WTC11 (cell line): Measurements from ENCODE around the gene PLEKHH2. TPM values are rescaled to one million over a fixed set of nuclear protein-coding genes. Genes with fewer than 3 reads are reported as not detected.

Experiments
- ATAC-seq: fragments of 200-7000 bp; cut with Tn5 transposase; 2 replicates; pipeline ENCODE4 v1.10.0; 2021; ENCODE audit warnings: mild to moderate bottlenecking, moderate library complexity
- CTCF ChIA-PET: fragments of 300-600 bp; sonication (Branson Sonifier 250); formaldehyde crosslinking; loops from one replicate; lab custom pipeline; 2021; ENCODE audit warnings: antibody characterized with exemption; lab: Charles Lee
- POLR2A ChIA-PET: fragments of 350-600 bp; sonication (Branson Sonifier 250); formaldehyde crosslinking; loops from one replicate; lab custom pipeline; 2021; ENCODE audit warnings: antibody characterized with exemption; lab: Charles Lee
- DNase-seq: peaks from one replicate; pipeline ENCODE4 v3.0.0; 2021; ENCODE audit warnings: low spot score
- H3K27ac Mint-ChIP-seq: 2 replicates; pipeline ENCODE4 v1.8.0; 2021; ENCODE audit warnings: mixed read lengths
- H3K27me3 Mint-ChIP-seq: 2 replicates; pipeline ENCODE4 v1.8.0; 2021; ENCODE audit warnings: low read depth, mild to moderate bottlenecking, moderate library complexity, mixed read lengths
- H3K36me3 Mint-ChIP-seq: 2 replicates; pipeline ENCODE4 v1.8.0; 2021; ENCODE audit warnings: mixed read lengths
- H3K4me1 Mint-ChIP-seq: 2 replicates; pipeline ENCODE4 v1.8.0; 2022; ENCODE audit warnings: mixed read lengths
- H3K4me3 Mint-ChIP-seq: 2 replicates; pipeline ENCODE4 v1.8.0; 2021; ENCODE audit warnings: mild to moderate bottlenecking, moderate library complexity, mixed read lengths
- H3K9me3 Mint-ChIP-seq: 2 replicates; pipeline ENCODE4 v1.8.0; 2021; ENCODE audit warnings: mixed read lengths
- AR ChIP-seq: fragments of 250-450 bp; sonication (Bioruptor Pico); IDR thresholded peaks from 2 replicates; pipeline ENCODE4 v1.9.0; 2021; ENCODE audit warnings: mild to moderate bottlenecking
- ATF1 ChIP-seq: sonication (generic); formaldehyde crosslinking; IDR thresholded peaks from 2 replicates; pipeline ENCODE4 v1.8.1; 2023; ENCODE audit warnings: mild to moderate bottlenecking, moderate library complexity, missing genetic modification reagents
- CREM ChIP-seq: sonication (generic); formaldehyde crosslinking; IDR thresholded peaks from 2 replicates; pipeline ENCODE4 v1.8.1; 2022; ENCODE audit warnings: mild to moderate bottlenecking, missing genetic modification reagents, moderate library complexity
- E2F5 ChIP-seq: sonication (generic); formaldehyde crosslinking; IDR thresholded peaks from 2 replicates; pipeline ENCODE4 v1.8.1; 2022; ENCODE audit warnings: mild to moderate bottlenecking, moderate library complexity, missing genetic modification reagents
- FOXK1 ChIP-seq: sonication (generic); formaldehyde crosslinking; IDR thresholded peaks from 2 replicates; pipeline ENCODE4 v1.8.0; 2022; ENCODE audit warnings: mild to moderate bottlenecking, moderate library complexity, missing genetic modification reagents
- GTF2I ChIP-seq: fragments of 250-450 bp; sonication (Bioruptor Pico); conservative IDR thresholded peaks from 2 replicates; pipeline ENCODE4 v1.4.0; 2021; ENCODE audit warnings: mild to moderate bottlenecking
- IRF1 ChIP-seq: sonication (generic); formaldehyde crosslinking; IDR thresholded peaks from 2 replicates; pipeline ENCODE4 v1.8.0; 2023; ENCODE audit warnings: missing genetic modification reagents
- IRF2 ChIP-seq: sonication (generic); formaldehyde crosslinking; IDR thresholded peaks from 2 replicates; pipeline ENCODE4 v1.8.0; 2022; ENCODE audit warnings: low read depth, missing genetic modification reagents, borderline replicate concordance
- KAT7 ChIP-seq: sonication (generic); formaldehyde crosslinking; IDR thresholded peaks from 2 replicates; pipeline ENCODE4 v1.8.1; 2023; ENCODE audit warnings: missing genetic modification reagents, mild to moderate bottlenecking, borderline replicate concordance
- MXD4 ChIP-seq: fragments of 250-450 bp; sonication (Bioruptor Pico); IDR thresholded peaks from 2 replicates; pipeline ENCODE4 v1.8.0; 2021; ENCODE audit warnings: mild to moderate bottlenecking, moderate library complexity, borderline replicate concordance
- PRDM15 ChIP-seq: sonication (generic); formaldehyde crosslinking; IDR thresholded peaks from 2 replicates; pipeline ENCODE4 v1.8.0; 2022; ENCODE audit warnings: missing genetic modification reagents
- RORB ChIP-seq: fragments of 250-450 bp; sonication (Bioruptor Pico); IDR thresholded peaks from 2 replicates; pipeline ENCODE4 v1.9.0; 2021; ENCODE audit warnings: mild to moderate bottlenecking
- SMAD4 ChIP-seq: sonication (generic); formaldehyde crosslinking; IDR thresholded peaks from 2 replicates; pipeline ENCODE4 v1.8.0; 2022; ENCODE audit warnings: mild to moderate bottlenecking, missing genetic modification reagents
- TEAD1 ChIP-seq: sonication (generic); formaldehyde crosslinking; IDR thresholded peaks from 2 replicates; pipeline ENCODE4 v1.8.0; 2022; ENCODE audit warnings: mild to moderate bottlenecking, missing genetic modification reagents
- USF1 ChIP-seq: sonication (generic); formaldehyde crosslinking; IDR thresholded peaks from 2 replicates; pipeline ENCODE4 v1.8.0; 2022; ENCODE audit warnings: mild to moderate bottlenecking, missing genetic modification reagents
- ZNF138 ChIP-seq: sonication (generic); formaldehyde crosslinking; conservative IDR thresholded peaks from 2 replicates; pipeline ENCODE4 v1.8.1; 2022; ENCODE audit warnings: mild to moderate bottlenecking, moderate library complexity, missing genetic modification reagents
- ZNF281 ChIP-seq: sonication (generic); formaldehyde crosslinking; IDR thresholded peaks from 2 replicates; pipeline ENCODE4 v1.8.0; 2023; ENCODE audit warnings: mild to moderate bottlenecking, missing genetic modification reagents
- ZNF416 ChIP-seq: fragments of 250-450 bp; sonication (Bioruptor Pico); IDR thresholded peaks from 2 replicates; pipeline ENCODE4 v1.9.0; 2021; ENCODE audit warnings: mild to moderate bottlenecking, inconsistent platforms
- ZNF671 ChIP-seq: fragments of 250-450 bp; sonication (Bioruptor Pico); IDR thresholded peaks from 2 replicates; pipeline ENCODE4 v1.8.0; 2021; ENCODE audit warnings: mild to moderate bottlenecking
- total RNA-seq: library from RNA; stranded (reverse); gene quantifications from 3 replicates; pipeline ENCODE4 v1.2.3, GENCODE V29; 2021
- TF ChIP-seq, protein P1 (sequence below): sonication (generic); formaldehyde crosslinking; IDR thresholded peaks from 2 replicates; pipeline ENCODE4 v1.8.1; 2023; ENCODE audit warnings: mild to moderate bottlenecking, missing genetic modification reagents
- TF ChIP-seq, protein P2 (sequence below): fragments of 200-600 bp; IDR thresholded peaks from 2 replicates; pipeline ENCODE4 v1.8.0; 2022; ENCODE audit warnings: antibody characterized with exemption

Gene PLEKHH2
- total RNA-seq, 1 experiment from 2014 or later = 5.8 TPM

DNA sequence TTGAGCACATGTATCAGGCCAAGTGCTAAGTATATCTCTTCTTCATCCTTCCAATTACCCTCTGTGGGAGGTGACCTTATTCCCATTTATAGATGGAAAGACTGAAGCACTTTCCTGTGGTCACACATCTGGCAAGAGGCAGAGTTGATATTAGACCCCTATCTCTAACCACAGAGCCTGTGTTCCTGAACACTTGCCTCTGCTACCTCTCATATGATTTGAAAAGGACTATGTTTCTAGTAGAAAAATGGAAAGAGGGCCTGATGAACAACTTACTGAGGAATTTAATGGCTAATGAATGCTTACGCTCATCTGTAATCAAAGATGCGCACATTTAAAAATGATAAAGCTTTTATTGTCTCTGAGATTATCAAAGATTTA lies 90.6 kb downstream of the PLEKHH2 start (continued):
- TF ChIP-seq TEAD1 (CRISPR knock-in tag) (no peak), E2F5 (CRISPR knock-in tag) (no peak), PRDM15 (CRISPR knock-in tag) (no peak)
- TF ChIP-seq, all 79 proteins: peak for 0

DNA sequence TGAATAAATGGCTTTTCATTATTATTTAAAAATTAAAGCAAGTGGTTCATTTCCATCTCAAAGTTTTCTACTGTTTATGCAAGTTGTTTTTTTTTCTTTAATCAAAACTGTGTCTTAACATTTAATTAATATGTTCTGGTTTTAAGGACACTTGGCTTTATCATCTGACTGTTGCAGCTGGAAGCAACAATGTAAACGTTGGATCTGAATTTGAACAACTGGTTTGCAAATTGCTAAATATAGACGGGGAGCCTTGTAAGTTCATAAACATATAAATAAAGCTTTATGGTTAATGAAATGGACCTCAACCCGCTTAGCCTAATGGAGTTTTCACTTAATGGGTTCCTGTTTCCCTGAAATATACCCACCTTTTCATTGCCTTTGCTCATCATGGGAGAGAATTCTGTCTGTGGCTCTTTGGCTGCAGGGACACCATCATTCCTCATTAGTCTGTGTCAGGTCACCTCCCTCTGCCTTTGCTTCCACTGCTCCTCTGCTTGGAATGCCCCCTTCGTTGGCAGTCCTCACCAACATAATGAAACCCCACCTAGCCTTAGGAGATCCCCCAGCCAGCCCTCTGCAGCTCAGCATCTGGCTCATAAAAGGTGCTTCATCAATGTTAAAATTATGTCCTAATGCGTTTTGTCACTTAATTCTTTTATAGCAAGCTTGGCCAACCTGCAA lies 92.6 kb downstream of the PLEKHH2 start:
- 0 out of 2 replicates have a peak overlapping the region, but pooled peaks have one; percentile 7 for H3K27ac Mint-ChIP-seq
- DNase-seq = no peak
- H3K9me3 Mint-ChIP-seq = no peaks in the 10 kb centered on the region
- peak; percentile 87 for ATAC-seq
- no peaks in the 10 kb centered on the region; the same call in 1 of the 2 replicates for H3K27me3 Mint-ChIP-seq
- no peaks in the 10 kb centered on the region for H3K36me3 Mint-ChIP-seq
- CTCF ChIA-PET = no interaction called here
- POLR2A ChIA-PET = no interaction called here
- peak overlapping the region; percentile 7; the same call in 1 of the 2 replicates for H3K4me3 Mint-ChIP-seq
- TF ChIP-seq ZNF416 (no peak), MXD4 (CRISPR knock-in tag) (no peak), RORB (CRISPR knock-in tag) (no peak), KAT7 (CRISPR knock-in tag) (no peak), CREM (CRISPR knock-in tag) (no peak), AR (CRISPR knock-in tag) (no peak), ZNF671 (CRISPR knock-in tag) (no peak), FOXK1 (CRISPR knock-in tag) (no peak), ATF1 (CRISPR knock-in tag) (no peak), ZNF138 (CRISPR knock-in tag) (no peak), IRF1 (CRISPR knock-in tag) (no peak), SMAD4 (CRISPR knock-in tag) (no peak), ZNF281 (CRISPR knock-in tag) (no peak), USF1 (CRISPR knock-in tag) (no peak), GTF2I (CRISPR knock-in tag) (no peak), IRF2 (CRISPR knock-in tag) (no peak)
- TF ChIP-seq, protein P1, sequence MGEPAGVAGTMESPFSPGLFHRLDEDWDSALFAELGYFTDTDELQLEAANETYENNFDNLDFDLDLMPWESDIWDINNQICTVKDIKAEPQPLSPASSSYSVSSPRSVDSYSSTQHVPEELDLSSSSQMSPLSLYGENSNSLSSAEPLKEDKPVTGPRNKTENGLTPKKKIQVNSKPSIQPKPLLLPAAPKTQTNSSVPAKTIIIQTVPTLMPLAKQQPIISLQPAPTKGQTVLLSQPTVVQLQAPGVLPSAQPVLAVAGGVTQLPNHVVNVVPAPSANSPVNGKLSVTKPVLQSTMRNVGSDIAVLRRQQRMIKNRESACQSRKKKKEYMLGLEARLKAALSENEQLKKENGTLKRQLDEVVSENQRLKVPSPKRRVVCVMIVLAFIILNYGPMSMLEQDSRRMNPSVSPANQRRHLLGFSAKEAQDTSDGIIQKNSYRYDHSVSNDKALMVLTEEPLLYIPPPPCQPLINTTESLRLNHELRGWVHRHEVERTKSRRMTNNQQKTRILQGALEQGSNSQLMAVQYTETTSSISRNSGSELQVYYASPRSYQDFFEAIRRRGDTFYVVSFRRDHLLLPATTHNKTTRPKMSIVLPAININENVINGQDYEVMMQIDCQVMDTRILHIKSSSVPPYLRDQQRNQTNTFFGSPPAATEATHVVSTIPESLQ = no peak
- TF ChIP-seq, protein P2, sequence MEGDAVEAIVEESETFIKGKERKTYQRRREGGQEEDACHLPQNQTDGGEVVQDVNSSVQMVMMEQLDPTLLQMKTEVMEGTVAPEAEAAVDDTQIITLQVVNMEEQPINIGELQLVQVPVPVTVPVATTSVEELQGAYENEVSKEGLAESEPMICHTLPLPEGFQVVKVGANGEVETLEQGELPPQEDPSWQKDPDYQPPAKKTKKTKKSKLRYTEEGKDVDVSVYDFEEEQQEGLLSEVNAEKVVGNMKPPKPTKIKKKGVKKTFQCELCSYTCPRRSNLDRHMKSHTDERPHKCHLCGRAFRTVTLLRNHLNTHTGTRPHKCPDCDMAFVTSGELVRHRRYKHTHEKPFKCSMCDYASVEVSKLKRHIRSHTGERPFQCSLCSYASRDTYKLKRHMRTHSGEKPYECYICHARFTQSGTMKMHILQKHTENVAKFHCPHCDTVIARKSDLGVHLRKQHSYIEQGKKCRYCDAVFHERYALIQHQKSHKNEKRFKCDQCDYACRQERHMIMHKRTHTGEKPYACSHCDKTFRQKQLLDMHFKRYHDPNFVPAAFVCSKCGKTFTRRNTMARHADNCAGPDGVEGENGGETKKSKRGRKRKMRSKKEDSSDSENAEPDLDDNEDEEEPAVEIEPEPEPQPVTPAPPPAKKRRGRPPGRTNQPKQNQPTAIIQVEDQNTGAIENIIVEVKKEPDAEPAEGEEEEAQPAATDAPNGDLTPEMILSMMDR = no peak
- H3K4me1 Mint-ChIP-seq = peaks cover 22% of the 10 kb centered on the region
